ENCODE data around the gene AKNA. TPM values are rescaled to one million over a fixed set of nuclear protein-coding genes. Genes with fewer than 3 reads are reported as not detected.

AKNA gene
- 23.9 TPM for polyA plus RNA-seq (2012; ENCODE audit: insufficient read depth, insufficient read length, low read depth)

GRCh38 chr9:114387680-114388356 lies at the start of gene AKNA:
Gene AKNA, minus strand, starts transcription at chr9:114387982. Its CDS starts 6,649 bp downstream, at chr9:114381333.
- H3K4me3 ChIP-seq (ENCODE audit: low read depth, low read length) = peak within 1 kb of the TSS; percentile 19
- H3K27me3 ChIP-seq = no peaks in the 10 kb centered on the region
- H3K9me3 ChIP-seq = no peaks in the 10 kb centered on the region
- H3K4me1 ChIP-seq = 0 out of 2 replicates have a peak, but pooled peaks cover 4% of the 10 kb centered on the region
- no peak for DNase-seq
- TF ChIP-seq CTCF (IDR thresholded peaks at IDR 0.05; ENCODE audit: low read depth, low read length) = no peak
- H3K36me3 ChIP-seq = no peaks in the 10 kb centered on the region

DNA sequence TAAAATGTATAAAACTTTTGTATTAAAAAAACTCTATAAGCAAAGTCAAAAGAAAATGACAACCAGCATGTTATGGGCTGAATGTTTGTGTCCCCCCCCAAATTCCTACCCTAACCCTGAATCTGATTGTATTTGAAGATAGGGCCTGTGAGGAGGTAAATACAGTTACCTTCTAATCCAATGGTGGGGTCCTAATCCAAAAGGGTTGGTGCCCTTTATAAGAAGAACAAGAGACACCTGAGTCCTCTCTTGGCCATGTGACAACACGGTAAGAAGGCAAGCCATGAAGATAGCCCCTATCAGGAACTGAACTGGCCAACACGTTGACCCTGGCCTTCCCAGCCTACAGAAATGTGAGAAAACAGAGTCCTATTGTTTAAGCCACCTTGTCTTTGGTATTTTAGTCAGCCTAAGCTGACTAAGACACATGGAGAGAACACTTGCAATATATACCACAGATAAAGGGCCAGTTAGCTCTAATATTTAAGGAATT lies 49.7 kb upstream of the AKNA start:
- DNase-seq = no peak
- H3K9me3 ChIP-seq = no peaks in the 10 kb centered on the region
- TF ChIP-seq CTCF (IDR thresholded peaks at IDR 0.05; ENCODE audit: low read depth, low read length) = no peak
- H3K27me3 ChIP-seq = peaks cover 13% of the 10 kb centered on the region
- H3K4me1 ChIP-seq = no peaks in the 10 kb centered on the region
- no peaks in the 10 kb centered on the region for H3K36me3 ChIP-seq
- H3K4me3 ChIP-seq (ENCODE audit: low read depth, low read length) = no peak overlapping the region

DNA sequence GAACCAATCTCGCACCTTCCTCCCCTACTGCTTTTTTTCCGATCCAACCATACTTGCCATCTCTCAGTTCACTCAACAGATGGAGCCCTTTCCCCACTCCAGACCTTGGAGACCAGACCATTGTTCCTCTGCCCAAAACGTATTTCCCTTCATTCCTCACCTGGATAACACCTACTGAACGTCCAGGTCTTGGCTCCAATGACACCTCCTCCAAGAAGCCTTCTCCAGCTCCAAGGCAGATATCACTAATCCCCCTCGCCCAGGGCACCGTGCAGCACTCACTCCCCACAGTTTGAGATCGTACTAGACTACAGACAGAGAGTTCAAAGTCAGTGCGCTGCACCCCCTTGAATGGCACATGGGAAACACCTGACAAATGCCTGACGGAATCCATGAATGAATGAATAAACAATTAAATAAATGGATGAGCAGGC lies 47.1 kb upstream of the AKNA start:
- H3K9me3 ChIP-seq = no peaks in the 10 kb centered on the region
- H3K36me3 ChIP-seq = no peaks in the 10 kb centered on the region
- no peak for DNase-seq
- no peak overlapping the region for H3K4me3 ChIP-seq (ENCODE audit: low read depth, low read length)
- no peaks in the 10 kb centered on the region for H3K4me1 ChIP-seq
- H3K27me3 ChIP-seq = peaks cover 5% of the 10 kb centered on the region
- peak; percentile 77 for TF ChIP-seq CTCF (IDR thresholded peaks at IDR 0.05; ENCODE audit: low read depth, low read length)

DNA sequence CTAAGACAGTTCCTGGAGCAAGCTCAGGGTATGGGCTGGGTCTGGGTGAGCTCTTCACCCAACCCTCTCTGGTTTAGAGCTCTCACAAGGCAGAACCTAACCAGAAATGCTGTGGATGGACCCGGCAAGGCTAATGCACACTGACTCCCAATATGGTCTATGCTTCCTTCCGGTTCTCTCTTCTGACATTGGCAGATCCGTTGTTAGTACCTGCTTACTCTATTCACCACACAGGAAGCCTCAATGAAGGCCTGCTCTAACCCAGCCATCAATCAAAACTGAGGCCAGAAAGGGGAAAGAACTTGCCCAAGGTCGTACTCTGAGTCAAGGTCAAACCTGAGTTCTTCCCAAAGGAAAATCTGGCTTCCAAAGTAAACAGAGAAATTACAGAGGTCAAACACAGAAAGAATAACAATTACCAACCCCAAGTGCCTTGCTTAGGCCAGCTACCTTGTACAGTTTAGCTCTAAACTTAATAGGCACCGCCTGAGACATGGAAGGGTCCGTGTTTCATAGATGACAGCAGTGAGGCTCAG lies 46.0 kb upstream of the AKNA start:
- DNase-seq = no peak

DNA sequence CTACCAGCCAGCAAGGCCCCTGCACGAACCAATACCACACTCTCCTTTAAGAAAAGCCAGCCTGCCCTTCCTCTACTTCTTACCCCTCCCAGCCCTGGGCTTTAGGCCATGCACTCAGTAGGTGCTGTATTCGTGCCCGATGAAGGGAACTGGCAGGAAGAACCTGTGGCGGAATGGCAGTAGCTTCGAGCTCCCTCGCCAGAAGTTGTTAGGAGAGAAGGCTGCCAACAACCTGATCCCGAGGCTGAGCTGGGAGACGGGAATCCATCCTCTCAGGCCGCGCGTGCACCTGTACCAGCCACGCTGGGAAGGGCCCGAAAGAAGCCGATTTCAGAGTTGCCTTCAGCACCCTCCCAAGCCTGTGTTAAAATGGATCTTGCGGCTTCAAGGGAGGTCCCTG lies 45.3 kb upstream of the AKNA start:
- TF ChIP-seq CTCF (IDR thresholded peaks at IDR 0.05; ENCODE audit: low read depth, low read length) = no peak
- Histone ChIP-seq H3K9me3 (no peaks in the 10 kb centered on the region), H3K4me1 (no peaks in the 10 kb centered on the region), H3K27me3 (peaks cover 8% of the 10 kb centered on the region), H3K36me3 (no peaks in the 10 kb centered on the region), H3K4me3 (ENCODE audit: low read depth, low read length) (no peak overlapping the region)
- no peak for DNase-seq

More for the DNA sequence above, 46.0 kb upstream of the AKNA start:
- Histone ChIP-seq H3K4me1 (no peaks in the 10 kb centered on the region), H3K4me3 (ENCODE audit: low read depth, low read length) (no peak overlapping the region), H3K27me3 (peaks cover 5% of the 10 kb centered on the region), H3K36me3 (no peaks in the 10 kb centered on the region), H3K9me3 (no peaks in the 10 kb centered on the region)
- no peak for TF ChIP-seq CTCF (IDR thresholded peaks at IDR 0.05; ENCODE audit: low read depth, low read length)

Measured in BE2C (cell line).